Neutrophil (primary cell): ENCODE data around the gene QRICH1.
"Not testable (repeated sequence)": the region's sequence is repeated elsewhere in the genome, so short reads cannot be mapped to it uniquely, and the experiment has no call there.

Experiments used
- H3K27ac ChIP-seq: fragments of 200-600 bp; sonication (generic); 2 replicates; pipeline ENCODE4 v1.5.1; 2016; ENCODE audit warnings: mild to moderate bottlenecking, moderate library complexity
- H3K27me3 ChIP-seq: fragments of 200-600 bp; sonication (generic); 2 replicates; pipeline ENCODE4 v1.6.0; 2016; ENCODE audit warnings: mild to moderate bottlenecking
- H3K36me3 ChIP-seq: fragments of 200-600 bp; sonication (generic); 2 replicates; pipeline ENCODE4 v1.5.1; 2017
- H3K4me1 ChIP-seq, 2 experiments: fragments of 200-600 bp in 1 of 2; sonication (generic) in 1 of 2; 1 replicate in 1 of 2; 2 replicates in 1 of 2; pipeline versions ENCODE4 v1.5.1 to v1.6.1; 2013 to 2016; ENCODE audit warnings: low read depth in 1 of 2, low read length in 1 of 2, mild to moderate bottlenecking in 1 of 2, moderate library complexity in 1 of 2; ENCODE audit not compliant: control insufficient read depth in 1 of 2, insufficient read depth in 1 of 2
- H3K4me3 ChIP-seq, 2 experiments: fragments of 200-600 bp in 1 of 2; sonication (generic) in 1 of 2; 1 replicate in 1 of 2; 2 replicates in 1 of 2; pipeline ENCODE4 v1.5.1; 2013 to 2016; ENCODE audit warnings: low read depth in 1 of 2, low read length in 1 of 2, mild to moderate bottlenecking in 1 of 2, moderate library complexity in 1 of 2
- H3K9me3 ChIP-seq: fragments of 200-600 bp; sonication (generic); 2 replicates; pipeline ENCODE4 v1.5.1; 2016
- TF ChIP-seq, protein P1 (sequence below): fragments of 200-600 bp; sonication (generic); IDR thresholded peaks from 2 replicates; pipeline ENCODE4 v1.5.1; 2016; ENCODE audit warnings: antibody characterized with exemption

The QRICH1 gene

DNA sequence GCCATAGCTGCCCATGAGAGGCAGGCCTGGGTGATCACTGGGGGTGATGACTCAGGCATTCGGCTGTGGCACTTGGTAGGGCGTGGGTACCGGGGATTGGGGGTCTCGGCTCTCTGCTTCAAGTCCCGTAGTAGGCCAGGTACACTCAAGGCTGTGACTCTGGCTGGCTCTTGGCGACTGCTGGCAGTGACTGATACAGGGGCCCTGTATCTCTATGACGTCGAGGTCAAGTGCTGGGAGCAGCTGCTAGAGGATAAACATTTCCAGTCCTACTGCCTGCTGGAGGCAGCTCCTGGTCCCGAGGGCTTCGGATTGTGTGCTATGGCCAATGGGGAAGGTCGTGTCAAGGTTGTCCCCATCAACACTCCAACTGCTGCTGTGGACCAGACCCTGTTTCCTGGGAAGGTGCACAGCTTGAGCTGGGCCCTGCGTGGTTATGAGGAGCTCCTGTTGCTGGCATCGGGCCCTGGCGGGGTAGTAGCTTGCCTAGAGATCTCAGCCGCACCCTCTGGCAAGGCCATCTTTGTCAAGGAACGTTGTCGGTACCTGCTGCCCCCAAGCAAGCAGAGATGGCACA, 81.3 kb downstream of the QRICH1 start:
- TF ChIP-seq, protein P1, sequence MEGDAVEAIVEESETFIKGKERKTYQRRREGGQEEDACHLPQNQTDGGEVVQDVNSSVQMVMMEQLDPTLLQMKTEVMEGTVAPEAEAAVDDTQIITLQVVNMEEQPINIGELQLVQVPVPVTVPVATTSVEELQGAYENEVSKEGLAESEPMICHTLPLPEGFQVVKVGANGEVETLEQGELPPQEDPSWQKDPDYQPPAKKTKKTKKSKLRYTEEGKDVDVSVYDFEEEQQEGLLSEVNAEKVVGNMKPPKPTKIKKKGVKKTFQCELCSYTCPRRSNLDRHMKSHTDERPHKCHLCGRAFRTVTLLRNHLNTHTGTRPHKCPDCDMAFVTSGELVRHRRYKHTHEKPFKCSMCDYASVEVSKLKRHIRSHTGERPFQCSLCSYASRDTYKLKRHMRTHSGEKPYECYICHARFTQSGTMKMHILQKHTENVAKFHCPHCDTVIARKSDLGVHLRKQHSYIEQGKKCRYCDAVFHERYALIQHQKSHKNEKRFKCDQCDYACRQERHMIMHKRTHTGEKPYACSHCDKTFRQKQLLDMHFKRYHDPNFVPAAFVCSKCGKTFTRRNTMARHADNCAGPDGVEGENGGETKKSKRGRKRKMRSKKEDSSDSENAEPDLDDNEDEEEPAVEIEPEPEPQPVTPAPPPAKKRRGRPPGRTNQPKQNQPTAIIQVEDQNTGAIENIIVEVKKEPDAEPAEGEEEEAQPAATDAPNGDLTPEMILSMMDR = no peak
- Histone ChIP-seq H3K36me3 (peaks cover 37% of the 10 kb centered on the region), H3K4me3 (no peak overlapping the region), H3K9me3 (no peaks in the 10 kb centered on the region), H3K4me1 (peaks cover 24 to 32% of the 10 kb centered on the region in 2 experiments), H3K27me3 (no peaks in the 10 kb centered on the region), H3K27ac (no peak overlapping the region)

DNA sequence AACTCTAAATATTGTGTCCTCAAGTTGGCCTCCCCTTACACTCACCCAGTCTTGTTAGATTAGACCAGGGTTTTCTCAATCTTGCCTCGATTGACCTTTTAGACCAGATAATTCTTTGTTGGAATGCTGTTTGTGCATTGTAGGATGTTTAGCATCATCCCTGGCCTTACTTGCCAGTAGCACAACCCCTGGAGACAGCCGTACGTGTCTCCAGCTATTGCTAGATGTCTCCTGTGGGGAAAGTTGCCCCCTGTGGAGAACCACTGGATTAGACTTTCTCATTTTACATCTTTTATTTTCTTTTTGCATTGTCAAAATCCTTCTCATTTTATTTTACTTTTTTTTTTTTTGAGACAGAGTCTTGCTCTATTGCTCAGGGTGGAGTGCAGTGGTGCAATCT, 84.5 kb downstream of the QRICH1 start:
- Histone ChIP-seq H3K4me3 (no peak overlapping the region), H3K9me3 (no peaks in the 10 kb centered on the region), H3K4me1 (peaks cover 24 to 35% of the 10 kb centered on the region in 2 experiments), H3K27me3 (no peaks in the 10 kb centered on the region), H3K27ac (peak overlapping the region; percentile 39), H3K36me3 (peaks cover 18% of the 10 kb centered on the region)
- TF ChIP-seq, protein P1 = no peak

DNA sequence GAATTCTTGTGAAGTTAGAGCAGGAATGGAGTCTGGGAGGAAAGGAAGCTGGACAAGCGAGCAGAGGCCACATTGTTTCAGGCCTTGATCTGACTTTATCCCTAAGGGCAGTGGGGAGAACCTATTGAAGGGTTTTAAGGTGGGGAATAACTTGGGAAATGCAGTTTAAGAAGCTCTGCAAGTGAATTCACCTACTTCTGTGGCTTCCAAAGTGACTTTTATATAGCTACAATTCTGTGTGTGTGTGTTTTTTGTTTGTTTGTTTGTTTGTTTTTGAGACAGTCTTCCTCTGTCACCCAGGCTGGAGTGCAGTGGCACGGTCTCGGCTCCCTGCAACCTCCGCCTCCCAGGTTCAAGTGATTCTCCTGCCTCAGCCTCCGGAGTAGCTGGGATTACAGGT, 85.2 kb downstream of the QRICH1 start:
- peak overlapping the region; percentile 89 for H3K27ac ChIP-seq
- H3K36me3 ChIP-seq = peaks cover 17% of the 10 kb centered on the region
- not testable (repeated sequence) for H3K9me3 ChIP-seq, H3K27me3 ChIP-seq
- peaks cover 24 to 35% of the 10 kb centered on the region in 2 experiments for H3K4me1 ChIP-seq
- peak overlapping the region in 1 of 2 experiments; percentile 83 for H3K4me3 ChIP-seq

DNA sequence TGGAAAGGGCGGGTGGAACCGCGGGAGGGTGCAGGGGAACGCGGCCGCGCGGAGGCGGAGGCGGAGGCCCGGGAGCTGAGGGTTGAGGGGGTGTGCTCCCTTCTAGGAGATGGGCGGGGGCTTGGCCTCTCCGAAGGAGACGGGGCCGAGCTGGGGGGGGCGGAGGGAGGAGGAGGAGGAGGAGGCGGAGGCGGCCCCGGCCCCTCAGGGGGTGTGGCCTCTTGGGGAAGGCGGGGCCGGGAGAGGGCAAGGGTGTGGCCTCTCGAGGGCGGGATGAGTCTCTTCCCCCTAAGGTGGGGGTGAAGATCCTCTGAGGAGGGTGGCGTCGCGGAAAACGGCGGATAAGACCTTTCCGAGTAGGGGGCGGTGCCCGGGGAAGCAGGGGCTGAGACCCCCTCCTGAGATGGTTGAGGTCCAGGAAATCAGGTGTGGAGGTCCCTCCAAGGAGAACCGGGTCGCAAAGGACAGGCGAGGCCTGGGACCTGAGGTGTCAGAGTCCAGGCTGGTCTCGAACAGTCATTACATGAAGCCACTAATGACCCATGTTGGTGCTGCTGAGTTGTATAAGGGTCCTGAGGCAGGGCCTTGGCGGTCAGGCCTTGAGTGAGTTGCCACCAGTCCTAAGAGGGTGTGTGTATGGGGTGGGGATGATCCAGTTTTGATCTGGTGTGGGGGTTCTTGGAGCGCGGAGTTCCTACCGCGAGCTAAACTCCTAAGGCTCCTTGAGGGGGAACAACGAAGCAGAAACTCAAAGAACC, 85.9 kb downstream of the QRICH1 start:
- Histone ChIP-seq H3K27ac (peak overlapping the region; percentile 89), H3K4me1 (peaks cover 24 to 35% of the 10 kb centered on the region in 2 experiments), H3K27me3 (no peaks in the 10 kb centered on the region), H3K36me3 (peaks cover 15% of the 10 kb centered on the region), H3K9me3 (no peaks in the 10 kb centered on the region), H3K4me3 (peak overlapping the region; percentile 83 to 96)
- TF ChIP-seq, protein P1 = peak; percentile 8

DNA sequence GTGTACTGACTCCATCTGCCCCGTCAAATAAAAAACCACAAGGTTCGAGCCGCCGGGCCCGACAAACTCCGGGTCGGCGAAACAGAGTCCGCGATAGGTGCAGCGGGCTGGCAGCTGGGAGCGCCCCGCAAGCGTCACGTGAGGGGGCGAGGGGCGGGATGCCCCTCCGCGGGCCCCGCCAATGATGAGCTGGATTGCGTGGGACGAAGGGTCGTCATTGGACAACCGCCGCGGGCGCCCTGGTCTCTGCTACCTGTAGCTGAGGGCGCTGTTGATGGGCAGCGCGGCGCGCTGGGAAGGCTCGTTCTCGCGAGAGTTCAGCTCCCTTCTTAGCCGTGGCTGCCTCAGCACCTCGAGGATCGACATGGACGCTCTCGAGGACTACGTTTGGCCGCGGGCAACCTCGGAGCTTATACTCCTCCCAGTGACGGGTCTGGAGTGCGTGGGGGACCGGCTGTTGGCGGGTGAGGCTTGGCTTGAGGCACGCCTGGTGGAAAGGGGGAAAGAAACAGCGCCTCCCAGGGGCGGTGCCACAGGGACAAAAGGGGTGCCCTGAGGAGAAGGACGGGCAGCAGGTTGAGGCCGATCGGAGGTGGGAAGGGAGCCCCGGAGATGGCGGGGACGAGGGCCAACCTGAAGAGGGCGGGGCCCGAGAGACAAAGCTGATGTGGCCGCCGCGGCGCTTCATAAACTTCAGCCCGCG, 86.7 kb downstream of the QRICH1 start, which contains the start of gene WDR6:
Gene WDR6 (plus strand): TSS at position 324 of the 703 bp plus-strand sequence. CDS start 41 bp downstream, at position 365.
- peak within 1 kb of the TSS; percentile 83 to 96 for H3K4me3 ChIP-seq
- TF ChIP-seq, protein P1 = peak; percentile 38

More for the DNA sequence above, 86.7 kb downstream of the QRICH1 start, which contains the start of gene WDR6:
- Histone ChIP-seq H3K27ac (peak within 1 kb of the TSS; percentile 89), H3K36me3 (peaks cover 7% of the 10 kb centered on the region), H3K4me1 (peaks cover 24 to 35% of the 10 kb centered on the region in 2 experiments), H3K9me3 (no peaks in the 10 kb centered on the region), H3K27me3 (no peaks in the 10 kb centered on the region)
